Kidney epithelial cell (primary cell): Measurements from ENCODE around the gene BRWD1. TPM values are rescaled to one million over a fixed set of nuclear protein-coding genes. Genes with fewer than 3 reads are reported as not detected.

Experiments
- DNase-seq: peaks from one replicate; pipeline ENCODE4 v3.0.0-alpha.2; 2010; ENCODE audit warnings: low read depth
- H3K27me3 ChIP-seq: 2 replicates; pipeline ENCODE4 v1.6.0; 2011; ENCODE audit warnings: low read length; ENCODE audit not compliant: control insufficient read depth, insufficient read depth
- H3K36me3 ChIP-seq: 2 replicates; pipeline ENCODE4 v1.5.1; 2011; ENCODE audit warnings: low read length; ENCODE audit not compliant: control insufficient read depth, insufficient read depth
- H3K4me3 ChIP-seq: 2 replicates; pipeline ENCODE4 v1.5.1; 2011; ENCODE audit warnings: low read depth, mild to moderate bottlenecking, control low read depth, low read length
- total RNA-seq: library from RNA; depleted of rRNA; stranded (reverse); fragments of >200 nt; gene quantifications from 2 replicates; pipeline ENCODE4 v1.2.3, GENCODE V29; 2015
- TF ChIP-seq, protein P1 (sequence below): IDR thresholded peaks from 2 replicates; pipeline ENCODE4 v1.5.1; 2011; ENCODE audit warnings: mild to moderate bottlenecking, moderate library complexity, low read length, control low read depth, inconsistent platforms; ENCODE audit not compliant: insufficient read depth, poor library complexity, severe bottlenecking

Gene BRWD1
- total RNA-seq, 1 donor from 2014 or later, result 26.3 TPM

DNA sequence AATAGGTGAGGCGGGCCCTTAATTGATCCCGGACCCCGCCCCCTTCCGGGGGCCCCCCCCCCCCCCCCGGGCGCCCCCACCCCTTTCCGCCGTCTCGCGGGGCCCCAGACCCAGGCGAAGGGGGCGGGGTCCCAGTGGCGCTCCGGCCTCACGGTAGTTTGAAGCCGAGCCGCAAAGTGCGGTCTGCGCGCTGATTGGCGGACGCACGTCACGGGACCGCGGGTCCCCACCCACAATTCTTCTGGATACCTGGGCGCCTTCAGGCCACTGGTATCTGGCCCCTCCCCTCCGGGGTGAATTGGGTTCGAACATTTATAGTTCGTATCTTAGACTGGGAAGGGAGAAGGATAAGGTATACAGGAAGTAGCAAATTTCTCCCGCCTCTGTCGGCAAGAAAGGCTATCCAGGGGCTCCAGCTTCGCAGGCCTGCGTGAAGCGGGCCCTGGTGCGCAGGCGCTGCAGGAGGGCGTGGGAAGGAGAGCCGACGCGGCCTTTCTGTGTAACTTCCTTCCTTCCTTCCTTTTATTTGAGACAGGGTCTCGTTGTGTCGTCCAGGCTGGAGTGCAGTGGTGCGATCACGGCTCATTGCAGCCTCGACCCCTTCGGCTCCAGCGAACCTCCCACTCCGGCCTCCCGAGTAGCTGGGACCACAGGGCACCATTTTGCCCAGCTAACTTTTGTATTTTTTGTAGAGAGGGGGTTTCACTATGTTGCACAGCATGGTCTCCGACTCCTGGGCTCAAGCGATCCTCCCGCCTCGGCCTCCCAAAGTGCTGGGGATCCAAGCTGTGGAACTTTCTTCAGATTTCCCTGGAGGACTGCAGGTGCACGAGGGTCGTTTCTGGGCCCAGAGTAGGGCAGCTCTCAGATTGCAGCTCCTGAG is 36.0 kb upstream of the BRWD1 start:
- Histone ChIP-seq H3K36me3 (peaks cover 2% of the 10 kb centered on the region), H3K27me3 (no peaks in the 10 kb centered on the region), H3K4me3 (peak overlapping the region; percentile 52)
- TF ChIP-seq, protein P1, sequence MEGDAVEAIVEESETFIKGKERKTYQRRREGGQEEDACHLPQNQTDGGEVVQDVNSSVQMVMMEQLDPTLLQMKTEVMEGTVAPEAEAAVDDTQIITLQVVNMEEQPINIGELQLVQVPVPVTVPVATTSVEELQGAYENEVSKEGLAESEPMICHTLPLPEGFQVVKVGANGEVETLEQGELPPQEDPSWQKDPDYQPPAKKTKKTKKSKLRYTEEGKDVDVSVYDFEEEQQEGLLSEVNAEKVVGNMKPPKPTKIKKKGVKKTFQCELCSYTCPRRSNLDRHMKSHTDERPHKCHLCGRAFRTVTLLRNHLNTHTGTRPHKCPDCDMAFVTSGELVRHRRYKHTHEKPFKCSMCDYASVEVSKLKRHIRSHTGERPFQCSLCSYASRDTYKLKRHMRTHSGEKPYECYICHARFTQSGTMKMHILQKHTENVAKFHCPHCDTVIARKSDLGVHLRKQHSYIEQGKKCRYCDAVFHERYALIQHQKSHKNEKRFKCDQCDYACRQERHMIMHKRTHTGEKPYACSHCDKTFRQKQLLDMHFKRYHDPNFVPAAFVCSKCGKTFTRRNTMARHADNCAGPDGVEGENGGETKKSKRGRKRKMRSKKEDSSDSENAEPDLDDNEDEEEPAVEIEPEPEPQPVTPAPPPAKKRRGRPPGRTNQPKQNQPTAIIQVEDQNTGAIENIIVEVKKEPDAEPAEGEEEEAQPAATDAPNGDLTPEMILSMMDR, result no peak
- DNase-seq, result peak; percentile 79

DNA sequence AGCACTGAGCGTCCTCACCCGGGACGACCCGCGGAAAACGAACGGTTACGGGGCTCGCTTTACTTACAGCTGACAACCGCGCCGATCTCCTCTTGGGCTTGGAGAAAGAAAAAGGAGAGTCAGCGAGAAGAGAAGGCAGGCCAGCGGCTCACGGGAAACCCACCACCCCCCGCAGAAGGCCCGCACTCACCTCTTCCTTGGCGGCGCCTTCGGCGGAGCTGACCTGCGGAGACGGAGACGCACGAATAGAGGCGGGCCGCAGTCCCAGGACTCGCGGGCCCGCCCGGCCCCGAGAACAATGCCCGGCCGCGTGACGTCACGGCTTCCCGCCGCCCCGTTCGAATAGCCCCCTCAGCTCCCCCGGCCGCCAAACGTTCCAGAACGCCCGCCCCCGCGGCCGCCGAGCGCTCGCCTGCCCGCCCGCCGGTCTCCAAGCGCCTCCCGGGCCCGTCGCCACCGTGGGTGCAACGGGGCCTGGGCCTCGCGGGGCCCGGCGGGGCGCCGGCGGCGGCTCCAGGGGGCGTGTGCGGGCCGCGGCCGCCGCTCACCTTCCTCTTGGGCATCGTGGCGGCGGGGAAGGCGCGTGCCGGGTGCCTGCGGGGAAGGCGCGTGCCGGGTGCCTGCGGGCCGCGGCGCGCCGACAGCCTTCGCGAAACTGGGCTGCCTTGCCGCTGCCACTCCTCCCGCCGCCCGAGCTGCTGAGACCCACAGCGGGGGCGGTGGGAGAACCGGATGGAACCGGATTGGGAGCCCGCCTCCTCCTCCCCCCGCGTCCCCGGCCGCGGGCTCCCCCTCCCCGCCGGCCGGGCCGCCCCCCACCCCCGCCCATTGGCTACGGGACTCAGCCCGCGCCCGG is 35.2 kb upstream of the BRWD1 start, which contains the start of gene HMGN1:
Gene HMGN1, minus strand, starts transcription at position 734 of the 856 bp plus-strand sequence. Its CDS starts 171 bp downstream, at position 563.
- no peak for DNase-seq
- TF ChIP-seq, protein P1, result no peak
- Histone ChIP-seq H3K36me3 (peaks cover 2% of the 10 kb centered on the region), H3K4me3 (peak within 1 kb of the TSS; percentile 81), H3K27me3 (no peaks in the 10 kb centered on the region)

DNA sequence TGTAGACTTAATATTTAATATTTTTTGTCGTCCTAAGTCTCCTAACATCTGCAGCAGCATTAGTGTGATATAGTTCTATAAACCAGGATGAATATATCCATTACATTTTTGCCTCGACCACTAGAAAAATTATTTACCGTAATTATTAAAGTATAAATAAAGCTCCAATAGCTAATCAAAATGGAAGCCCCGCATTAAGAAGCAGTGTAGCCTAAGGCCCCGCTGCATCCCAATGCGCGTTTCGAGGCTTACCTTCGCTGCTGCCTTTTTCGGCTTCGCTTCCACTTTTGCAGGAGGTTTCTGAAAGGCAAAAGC is 34.6 kb upstream of the BRWD1 start:
- no peak for DNase-seq
- no peaks in the 10 kb centered on the region for H3K27me3 ChIP-seq
- H3K36me3 ChIP-seq, result peaks cover 2% of the 10 kb centered on the region
- TF ChIP-seq, protein P1, result no peak
- H3K4me3 ChIP-seq, result peak overlapping the region; percentile 81

DNA sequence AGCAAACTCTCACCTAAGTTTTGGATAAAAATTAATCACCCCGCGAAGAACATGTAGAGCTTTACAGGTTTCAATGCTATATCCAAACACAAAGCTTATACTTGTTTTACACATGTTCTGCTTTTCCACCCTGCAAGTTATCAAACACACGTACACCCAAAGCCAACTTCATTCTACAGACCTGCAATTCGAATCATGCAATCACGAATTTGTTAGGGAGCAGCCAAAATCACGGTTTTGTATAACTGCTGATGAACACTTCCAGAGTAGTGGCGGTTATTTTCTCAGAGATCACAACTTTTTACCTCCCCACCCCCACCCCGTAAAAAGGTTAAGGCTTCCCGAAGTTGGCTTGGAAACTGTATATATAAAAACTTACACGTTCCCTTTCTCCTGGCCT is 34.1 kb upstream of the BRWD1 start:
- peak overlapping the region; percentile 81 for H3K4me3 ChIP-seq
- TF ChIP-seq, protein P1, result no peak

DNA sequence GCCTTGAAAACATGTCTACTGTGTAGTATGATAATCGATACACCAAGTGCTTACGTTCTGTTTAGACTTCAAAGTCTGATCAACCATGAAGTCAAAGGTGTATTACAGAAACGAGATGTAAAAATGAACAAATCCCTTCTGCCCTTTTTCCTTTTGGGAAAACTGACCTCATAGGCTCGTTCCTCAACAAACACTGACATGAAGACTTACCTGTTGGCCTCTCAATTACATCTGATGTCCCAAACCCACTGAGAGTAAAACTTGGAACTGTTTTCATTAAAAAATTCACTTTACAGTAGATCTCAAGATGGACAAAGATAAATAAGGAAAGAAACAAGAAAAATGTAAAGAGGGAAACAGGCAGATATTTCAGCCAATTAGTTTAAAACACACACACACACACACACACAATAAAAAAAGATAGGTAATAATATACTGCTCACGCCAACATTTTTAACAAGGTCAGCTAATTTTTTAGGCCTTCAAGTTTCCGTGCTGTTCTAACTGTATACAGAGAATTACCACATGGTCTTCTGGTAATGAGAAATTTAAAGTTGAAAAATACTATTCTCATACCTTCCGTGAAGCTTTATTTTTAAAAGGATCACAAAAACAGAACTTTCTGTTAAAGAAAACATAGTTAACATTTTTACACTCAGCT is 33.4 kb upstream of the BRWD1 start:
- no peak for DNase-seq
- H3K27me3 ChIP-seq, result no peaks in the 10 kb centered on the region
- peak overlapping the region; percentile 81 for H3K4me3 ChIP-seq
- TF ChIP-seq, protein P1, result no peak
- peaks cover 2% of the 10 kb centered on the region for H3K36me3 ChIP-seq

More for the DNA sequence above, 34.1 kb upstream of the BRWD1 start:
- no peak for DNase-seq
- Histone ChIP-seq H3K27me3 (no peaks in the 10 kb centered on the region), H3K36me3 (peaks cover 2% of the 10 kb centered on the region)
